Prostate gland (tissue), 2 donors: ENCODE results near the gene SMG6. TPM values are rescaled to one million over a fixed set of nuclear protein-coding genes. Genes with fewer than 3 reads are reported as not detected.
"Not testable (repeated sequence)": the region's sequence is repeated elsewhere in the genome, so short reads cannot be mapped to it uniquely, and the experiment has no call there.

Source experiments
- DNase-seq: peaks from one replicate; pipeline ENCODE4 v3.0.0-alpha.2; 2019; ENCODE audit warnings: low spot score
- H3K27ac ChIP-seq, 2 donors: fragments of 200-600 bp; sonication (generic); 2 replicates each; pipeline ENCODE4 v1.5.1; 2017 to 2019
- H3K27me3 ChIP-seq: fragments of 200-600 bp; sonication (generic); replicated peaks from 2 replicates; pipeline ENCODE4 v1.5.1; 2019; ENCODE audit not compliant: insufficient read depth
- H3K36me3 ChIP-seq, 2 donors: fragments of 200-600 bp; sonication (generic); 1 replicate in 1 of 2; 2 replicates in 1 of 2; pipeline versions ENCODE4 v1.5.1 to v1.8.1; 2017 to 2019
- H3K4me1 ChIP-seq: fragments of 200-600 bp; sonication (generic); replicated peaks from 2 replicates; pipeline ENCODE4 v1.5.1; 2019
- H3K4me3 ChIP-seq, 2 donors: fragments of 200-600 bp; sonication (generic); 2 replicates each; pipeline ENCODE4 v1.5.1; 2017 to 2019
- H3K9me3 ChIP-seq: fragments of 200-600 bp; sonication (generic); 2 replicates; pipeline ENCODE4 v1.5.1; 2017
- CTCF ChIP-seq, 4 experiments: fragments of 200-600 bp in 2 of 4; fragments of 450-650 bp in 2 of 4; sonication (generic) in 2 of 4; IDR thresholded peaks; 1 replicate in 3 of 4; 2 replicates in 1 of 4; pipeline ENCODE4 v1.5.1; 2016 to 2019; ENCODE audit warnings: antibody characterized with exemption in 4 of 4, mild to moderate bottlenecking in 2 of 4, moderate library complexity in 2 of 4
- POLR2A ChIP-seq: fragments of 450-650 bp; IDR thresholded peaks from one replicate; pipeline ENCODE4 v1.6.1; 2016; ENCODE audit warnings: antibody characterized with exemption, mild to moderate bottlenecking
- POLR2AphosphoS5 ChIP-seq: sonication (generic); formaldehyde crosslinking; IDR thresholded peaks from one replicate; pipeline ENCODE4 v1.6.1; 2017; ENCODE audit warnings: antibody characterized with exemption
- WGBS: methylation state at CpG from one replicate; pipeline ENCODE4 v1.1.5; 2018; 5-methylcytosine and 5-hydroxymethylcytosine counted together
- intact Hi-C: fragments of 100-400 bp; cut with DNase I; formaldehyde crosslinking; loops from one replicate; pipeline ENCODE4 v1.14.2; 2022
- total RNA-seq, 2 donors: library from RNA; depleted of rRNA; stranded (reverse); fragments of >200 nt; gene quantifications; one replicate each; pipeline ENCODE4 v1.1.0, GENCODE V29; 2016

Gene SMG6
- total RNA-seq, 2 donors from 2014 or later = 23.8 to 56.0 TPM

DNA sequence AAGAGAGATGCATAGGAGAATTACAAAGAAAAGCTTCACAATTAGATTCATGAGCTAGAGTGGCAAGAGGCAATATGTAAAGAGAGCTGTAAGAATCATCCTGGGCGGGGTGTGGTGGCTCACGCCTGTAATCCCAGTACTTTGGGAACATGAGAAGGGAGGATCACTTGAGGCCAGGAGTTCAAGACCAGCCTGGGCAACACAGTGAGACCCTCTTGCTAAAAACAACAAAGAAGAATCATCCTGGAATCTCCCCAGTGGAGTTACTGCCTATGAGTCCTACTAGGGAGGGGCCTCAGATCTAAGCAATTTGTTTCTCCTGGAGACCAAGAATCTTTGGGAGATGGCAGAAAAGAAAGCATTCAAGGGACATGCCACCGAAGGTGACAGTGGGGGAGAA is 129.6 kb downstream of the SMG6 start:
- TF ChIP-seq POLR2A = no peak
- TF ChIP-seq POLR2AphosphoS5 = no peak
- TF ChIP-seq CTCF (IDR thresholded peaks at IDR 0.05) = no peak
- Histone ChIP-seq H3K9me3 (no peaks in the 10 kb centered on the region), H3K4me3 (no peak overlapping the region), H3K27ac (peak overlapping the region; percentile 68 to 71), H3K27me3 (no peaks in the 10 kb centered on the region), H3K36me3 (no peaks in the 10 kb centered on the region), H3K4me1 (peaks cover 26% of the 10 kb centered on the region)
- whole genome bisulfite sequencing = 56% methylated on average over 3 of the region's 3 CpGs
- intact Hi-C loops = no loop called here
- DNase-seq = no peak

DNA sequence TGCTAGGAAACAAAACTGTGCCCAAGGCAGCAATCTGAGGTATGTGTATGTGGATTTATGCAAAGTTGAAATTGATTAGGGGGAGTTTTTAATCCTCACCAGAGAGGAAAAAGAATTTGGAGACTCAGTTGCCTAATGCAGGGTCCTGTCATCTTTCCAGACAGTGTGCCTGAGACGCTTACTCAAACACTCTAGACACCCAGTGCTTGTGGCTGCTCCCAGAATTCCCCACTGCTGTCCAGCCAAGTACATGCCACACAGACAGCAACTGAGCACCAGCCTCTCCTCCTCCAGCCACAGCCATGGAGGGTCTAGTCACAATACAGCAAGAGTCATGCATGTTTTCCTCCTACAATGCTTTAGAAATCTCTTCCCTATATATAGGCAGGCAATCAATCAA is 130.6 kb downstream of the SMG6 start:
- Histone ChIP-seq H3K9me3 (no peaks in the 10 kb centered on the region), H3K27ac (peak overlapping the region; percentile 71 to 79), H3K4me1 (peaks cover 20% of the 10 kb centered on the region), H3K4me3 (no peak overlapping the region), H3K27me3 (no peaks in the 10 kb centered on the region), H3K36me3 (no peaks in the 10 kb centered on the region)
- DNase-seq = no peak
- intact Hi-C loops = loop anchor here (2.0 kb wide), 1 partner anchor 42 kb away; no protein-coding TSS in a partner anchor
- 16% methylated on average over 1 of the region's 1 CpG for WGBS
- no peak for TF ChIP-seq CTCF (IDR thresholded peaks at IDR 0.05)
- TF ChIP-seq POLR2AphosphoS5 = no peak
- no peak for TF ChIP-seq POLR2A

DNA sequence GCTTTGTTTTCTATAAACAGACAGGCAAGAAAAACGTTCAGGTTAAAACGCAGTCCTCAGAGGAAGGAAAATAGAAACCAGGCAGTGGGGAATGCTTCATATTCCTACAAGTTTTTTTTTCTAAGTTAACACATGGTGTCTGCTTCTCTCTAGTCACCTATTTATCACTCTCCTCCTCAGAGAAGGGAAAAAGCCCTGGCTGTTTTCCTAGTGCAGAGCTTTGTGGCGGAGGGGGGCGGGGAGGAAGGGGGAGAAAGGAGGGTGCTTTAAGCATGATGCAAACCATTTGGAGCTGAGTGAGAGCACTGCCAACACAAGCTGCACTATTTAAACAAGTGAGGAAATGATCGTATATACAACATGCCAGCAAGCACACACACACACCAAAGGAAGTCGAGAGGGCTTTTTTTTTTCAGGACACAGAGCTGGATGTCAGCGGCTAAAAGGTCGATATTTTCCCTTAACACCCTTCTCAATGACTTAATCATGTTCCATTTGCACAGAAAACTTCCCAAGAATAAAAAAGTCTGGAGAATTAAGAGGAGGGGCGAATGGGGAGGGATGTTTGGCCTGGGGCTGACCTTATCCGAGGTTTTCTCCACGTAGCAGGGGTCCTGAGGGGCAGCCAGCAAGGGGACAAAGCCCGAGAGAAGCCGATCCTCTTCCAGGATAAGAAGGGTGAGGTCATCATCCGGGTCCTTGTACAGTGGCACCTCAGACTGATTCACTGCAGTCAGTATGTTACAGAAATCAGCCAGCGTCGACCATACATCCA is 131.3 kb downstream of the SMG6 start:
- Histone ChIP-seq H3K9me3 (no peaks in the 10 kb centered on the region), H3K36me3 (no peaks in the 10 kb centered on the region), H3K27ac (peak overlapping the region; percentile 71 to 79), H3K4me3 (no peak overlapping the region), H3K4me1 (peaks cover 15% of the 10 kb centered on the region), H3K27me3 (no peaks in the 10 kb centered on the region)
- peak; percentile 84 for DNase-seq
- intact Hi-C loops = loop anchor here (2.0 kb wide), 1 partner anchor 43 kb away; no protein-coding TSS in a partner anchor
- TF ChIP-seq CTCF (IDR thresholded peaks at IDR 0.05) = peak in 1 of 4 experiments; percentile 3
- peak; percentile 72 for TF ChIP-seq POLR2AphosphoS5
- TF ChIP-seq POLR2A = no peak
- 18% methylated on average over 16 of the region's 16 CpGs for WGBS

DNA sequence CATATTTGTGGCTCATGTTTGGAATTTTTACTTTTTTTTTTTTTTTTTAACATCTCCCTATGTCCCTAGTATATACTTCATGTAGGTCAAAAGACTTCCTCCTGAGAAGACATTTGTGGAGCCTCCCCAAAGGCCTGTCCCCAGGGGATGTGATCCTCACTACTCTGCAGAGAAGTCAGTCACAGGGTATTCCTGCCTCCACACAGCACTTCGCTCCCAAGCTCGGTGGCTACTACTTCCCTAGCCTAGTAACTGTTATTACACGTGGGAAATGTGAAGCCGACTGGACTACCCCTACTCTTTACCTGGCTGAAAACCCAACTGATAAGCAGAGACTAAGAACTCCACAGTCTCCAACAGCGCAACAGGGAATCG is 131.9 kb downstream of the SMG6 start:
- Histone ChIP-seq H3K4me3 (no peak overlapping the region), H3K27ac (peak overlapping the region; percentile 71 to 79), H3K36me3 (no peaks in the 10 kb centered on the region), H3K9me3 (no peaks in the 10 kb centered on the region), H3K4me1 (peaks cover 15% of the 10 kb centered on the region), H3K27me3 (no peaks in the 10 kb centered on the region)
- intact Hi-C loops = loop anchor here (2.0 kb wide), 1 partner anchor 43 kb away; no protein-coding TSS in a partner anchor
- no peak for TF ChIP-seq CTCF (IDR thresholded peaks at IDR 0.05)
- no peak for TF ChIP-seq POLR2AphosphoS5
- TF ChIP-seq POLR2A = no peak
- no peak for DNase-seq
- 29% methylated on average over 6 of the region's 6 CpGs for WGBS

DNA sequence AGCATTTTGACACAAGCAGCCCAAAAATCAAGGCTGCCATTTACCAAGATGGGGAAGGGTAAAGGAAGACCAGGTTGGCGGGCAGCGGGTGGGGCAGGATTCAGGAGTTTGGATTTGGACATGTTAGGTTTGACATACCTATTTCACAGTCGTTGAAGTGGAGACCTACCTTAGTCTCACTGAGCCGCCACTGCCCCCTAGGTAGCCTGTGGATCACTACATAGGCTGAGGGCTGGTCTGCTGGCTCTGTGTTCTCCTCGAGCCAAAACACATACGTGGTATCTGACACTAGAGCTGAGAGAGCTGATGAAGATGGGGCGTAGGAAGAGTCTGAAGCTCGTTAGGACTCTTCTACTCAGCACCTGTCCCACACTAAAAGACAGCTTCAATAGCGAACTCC is 133.6 kb downstream of the SMG6 start:
- no peak overlapping the region for H3K27ac ChIP-seq
- peaks cover 9% of the 10 kb centered on the region for H3K4me1 ChIP-seq
- TF ChIP-seq CTCF (IDR thresholded peaks at IDR 0.05) (no peak), POLR2AphosphoS5 (no peak), POLR2A (no peak)
- H3K9me3 ChIP-seq = no peaks in the 10 kb centered on the region
- H3K36me3 ChIP-seq = no peaks in the 10 kb centered on the region
- H3K4me3 ChIP-seq = no peak overlapping the region
- no peak for DNase-seq
- WGBS = 85% methylated on average over 9 of the region's 9 CpGs
- no peaks in the 10 kb centered on the region for H3K27me3 ChIP-seq
- intact Hi-C loops = no loop called here

DNA sequence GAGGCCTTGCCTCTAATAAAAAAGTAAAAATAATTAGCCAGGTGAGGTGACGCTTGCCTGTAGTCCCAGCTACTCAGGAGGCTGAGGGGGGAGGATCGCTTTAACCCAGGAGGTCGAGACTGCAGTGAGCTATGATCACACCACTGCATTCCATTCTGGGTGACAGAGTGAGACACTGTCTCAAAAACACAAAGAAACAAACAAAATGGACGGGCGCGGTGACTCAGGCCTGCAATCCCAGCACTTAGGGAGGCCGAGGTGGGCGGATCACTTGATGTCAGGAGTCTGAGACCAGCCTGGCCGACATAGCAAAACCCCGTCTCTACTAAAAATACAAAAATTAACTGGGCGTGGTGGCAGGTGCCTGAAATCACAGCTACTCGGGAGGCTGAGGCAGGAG is 137.9 kb downstream of the SMG6 start:
- H3K4me3 ChIP-seq, H3K9me3 ChIP-seq, H3K27ac ChIP-seq, DNase-seq, H3K27me3 ChIP-seq, H3K36me3 ChIP-seq, H3K4me1 ChIP-seq, intact Hi-C loops: not testable (repeated sequence)
- 94% methylated on average over 12 of the region's 12 CpGs for WGBS
